Pancreas (tissue), 10 donors: ENCODE data around the gene NTMT2. TPM values are rescaled to one million over a fixed set of nuclear protein-coding genes. Genes with fewer than 3 reads are reported as not detected.

ENCODE experiments used
- ATAC-seq, 4 donors: fragments of 200-7000 bp; cut with Tn5 transposase; one replicate each; pipeline versions ENCODE4 v1.8.0 to v1.9.1; 2020; ENCODE audit warnings: mild to moderate bottlenecking in 4 of 4, moderate library complexity in 4 of 4
- DNase-seq, 6 donors: peaks; one replicate each; pipeline ENCODE4 v3.0.0-alpha.2; 2020
- FAIRE-seq: peaks from 2 replicates; lab custom pipeline; 2012; peaks lifted over from hg19 to GRCh38; lab: Jason Lieb, UNC
- H3K27ac ChIP-seq, 4 donors: fragments of 200-600 bp; sonication (generic); 1 replicate in 3 of 4; 2 replicates in 1 of 4; pipeline versions ENCODE4 v1.5.0 to v1.8.0; 2020
- H3K27me3 ChIP-seq, 4 donors: fragments of 200-600 bp; one replicate each; pipeline ENCODE4 v1.8.0; 2021
- H3K36me3 ChIP-seq, 3 donors: fragments of 200-600 bp; sonication (generic) in 1 of 3; one replicate each; pipeline versions ENCODE4 v1.5.0 to v1.8.0; 2020 to 2021
- H3K4me1 ChIP-seq, 3 donors: fragments of 200-600 bp; one replicate each; pipeline ENCODE4 v1.8.0; 2021
- H3K4me3 ChIP-seq, 4 donors: fragments of 200-600 bp; sonication (generic) in 2 of 4; one replicate each; pipeline versions ENCODE4 v1.5.0 to v1.8.0; 2020 to 2021
- H3K9me3 ChIP-seq, 4 donors: fragments of 200-600 bp; one replicate each; pipeline ENCODE4 v1.8.0; 2021
- CTCF ChIP-seq, 4 donors: fragments of 200-600 bp; sonication (generic) in 3 of 4; IDR thresholded peaks; one replicate each; pipeline versions ENCODE4 v1.5.0 to v1.8.0; 2021; ENCODE audit warnings: antibody characterized with exemption in 4 of 4
- WGBS, 2 donors: extraction: QIAGEN DNeasy Blood & Tissue Kit; methylation state at CpG; one replicate each; pipeline ENCODE4 v1.1.7; 2013; 5-methylcytosine and 5-hydroxymethylcytosine counted together
- intact Hi-C, 3 donors: fragments of 100-400 bp; cut with DNase I; formaldehyde crosslinking; loops; one replicate each; pipeline versions ENCODE4 v1.11.1 to v1.14.2; 2022
- microRNA-seq, 2 donors: library from miRNA; unstranded; fragments of <30 nt; microRNA quantifications; one replicate each; pipeline versions ENCODE4 to v1.1.0, GENCODE V29; 2019 to 2020
- polyA plus RNA-seq, 2 donors: library from polyadenylated mRNA; stranded (reverse); fragments of 200-250 nt; gene quantifications; one replicate each; pipeline ENCODE4 v1.2.3, GENCODE V29; 2013
- total RNA-seq, 6 donors: library from RNA; stranded (reverse); fragmentation: NEBNext Ultra II Directional in 4 of 6; extraction: Animal tissue kit (Norgen Biotek cat#: 25700) in 4 of 6; gene quantifications; one replicate each; pipeline versions ENCODE4 v1.2.1 to v1.2.4, GENCODE V29; 2021 to 2023
- donor health status: healthy with polysubstance abuse.
- donor health status: DM: no; HTN: no; CAD: no; lungs with moderate emphysema.
- donor health status: DM: no; HTN: no; CAD: no.
- donor health status: control.
- donor health status: control.
- donor health status: Bipolar disorder and iron deficiency.
- donor health status: DM: yes; HTN: yes; CAD: no.
- donor health status: DM: no; HTN: no; CAD: no.
- donor health status: DM: no; HTN: no; CAD: no.
- donor health status: DM: yes; HTN: yes; CAD: no.

The NTMT2 gene
- total and polyA plus RNA-seq, 8 donors: not detected

DNA sequence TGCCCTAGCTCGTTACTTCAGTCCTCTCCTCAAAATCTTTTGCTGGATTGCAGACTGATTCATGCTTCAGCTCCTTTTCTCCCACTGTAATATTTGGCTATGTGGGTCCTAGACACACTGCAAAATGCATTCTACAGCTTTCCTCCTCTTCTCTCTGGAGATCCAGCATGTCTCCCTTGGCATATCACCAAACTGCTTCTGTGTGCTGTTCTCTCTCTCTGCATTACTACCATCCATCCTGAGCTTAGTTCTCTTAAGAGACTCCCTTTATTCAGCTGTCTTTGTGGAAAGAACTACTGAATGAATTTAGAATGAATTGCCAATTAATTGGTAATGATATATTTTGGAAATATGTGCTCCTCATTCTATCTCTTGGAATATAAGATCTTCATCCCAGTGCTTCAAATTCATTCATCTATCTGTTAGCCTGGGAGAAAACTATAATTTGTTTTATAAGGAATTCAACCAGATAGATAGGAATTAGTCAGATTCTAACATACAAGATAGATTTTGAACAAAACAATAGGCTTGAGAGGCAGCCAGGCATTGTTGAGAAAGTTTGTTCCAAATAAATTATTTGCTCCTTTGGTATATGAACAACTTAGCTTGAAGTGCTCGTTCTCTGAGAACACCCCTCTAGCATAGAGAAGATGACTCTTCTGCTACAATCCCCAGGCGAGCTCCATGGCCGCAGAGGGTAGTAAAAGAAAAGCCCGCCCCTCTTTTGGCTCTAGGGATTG lies 71.9 kb downstream of the NTMT2 start:
- DNase-seq (no peak), ATAC-seq (no peak), FAIRE-seq (no peak)
- Histone ChIP-seq H3K4me3 (no peak overlapping the region), H3K27me3 (no peaks in the 10 kb centered on the region), H3K4me1 (no peaks in the 10 kb centered on the region), H3K36me3 (no peaks in the 10 kb centered on the region), H3K27ac (no peak overlapping the region), H3K9me3 (no peaks in the 10 kb centered on the region)
- WGBS, 2 donors: 57 to 68% methylated on average over 5 of the region's 5 CpGs
- no peak for TF ChIP-seq CTCF (IDR thresholded peaks at IDR 0.05)
- intact Hi-C loops: no loop called here

DNA sequence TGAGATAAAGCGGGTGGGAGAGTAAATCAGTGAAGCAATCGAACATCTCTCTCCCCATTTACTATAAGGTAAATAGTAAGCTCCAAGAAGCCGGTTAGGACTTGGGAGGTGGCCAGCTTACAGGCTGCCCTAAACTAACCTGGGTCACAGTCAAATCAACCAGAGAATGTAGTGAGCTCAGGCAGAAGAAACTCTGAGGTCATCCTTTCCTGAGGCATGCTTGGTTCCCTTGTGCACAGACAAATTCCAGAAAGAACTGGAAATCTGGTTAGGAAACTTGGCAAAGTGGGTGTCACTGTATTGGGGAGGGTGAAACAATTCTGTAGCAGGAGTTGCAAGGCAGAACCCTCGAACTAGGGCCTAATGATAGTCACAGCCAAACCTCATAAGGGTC lies 72.5 kb downstream of the NTMT2 start:
- peak in 2 of 4 donors; percentile 17 to 38 for ATAC-seq
- no peak overlapping the region for H3K4me3 ChIP-seq
- H3K9me3 ChIP-seq: no peaks in the 10 kb centered on the region
- WGBS, 2 donors: 51 to 64% methylated on average over 4 of the region's 4 CpGs
- no peak for FAIRE-seq
- DNase-seq: no peak
- H3K27me3 ChIP-seq: no peaks in the 10 kb centered on the region
- H3K36me3 ChIP-seq: no peaks in the 10 kb centered on the region
- intact Hi-C loops: no loop called here
- H3K4me1 ChIP-seq: no peaks in the 10 kb centered on the region
- no peak overlapping the region for H3K27ac ChIP-seq
- TF ChIP-seq CTCF (IDR thresholded peaks at IDR 0.05): no peak

Small RNA genes lying within 50 kb of the gene (microRNA-seq; reads per million reads assigned to microRNA genes)
- gene MIR3119-1: 0 reads per million in 2 donors
- gene MIR3119-2: 0 reads per million in 2 donors

Other genes with a start within 250 kb of the NTMT2 start
- 10 to 100 TPM in 4 of 6 donors, 1 to 10 TPM in 2; 7.9 to 18.5 (median 11.6) TPM for gene KIFAP3, start 71.3 kb upstream of the NTMT2 start, total RNA-seq
- gene KIFAP3, start 71.3 kb upstream of the NTMT2 start, polyA plus RNA-seq: 10 to 100 TPM in 1 of 2 donors, 1 to 10 TPM in 1; 6.7 to 16.0 TPM